Stimulated activated CD4-positive, alpha-beta T cell treated with anti-CD3 and anti-CD28 coated beads, Interleukin-2, amount 100 ng/mL, for 4 hours (primary cell): Measurements from ENCODE around the gene MAST2.
"Not testable (repeated sequence)": the region's sequence is repeated elsewhere in the genome, so short reads cannot be mapped to it uniquely, and the experiment has no call there.

Experiments used
- DNase-seq: peaks from one replicate; pipeline ENCODE4 v3.0.0-alpha.2; 2020; ENCODE audit warnings: low read depth

The MAST2 gene

GRCh38 chr1:45938029-45938428 is 134.6 kb downstream of the MAST2 start:
- DNase-seq = no peak

GRCh38 chr1:45942411-45942810 is 139.0 kb downstream of the MAST2 start:
- DNase-seq = no peak

GRCh38 chr1:45943185-45943584 is 139.8 kb downstream of the MAST2 start:
- no peak for DNase-seq

DNA sequence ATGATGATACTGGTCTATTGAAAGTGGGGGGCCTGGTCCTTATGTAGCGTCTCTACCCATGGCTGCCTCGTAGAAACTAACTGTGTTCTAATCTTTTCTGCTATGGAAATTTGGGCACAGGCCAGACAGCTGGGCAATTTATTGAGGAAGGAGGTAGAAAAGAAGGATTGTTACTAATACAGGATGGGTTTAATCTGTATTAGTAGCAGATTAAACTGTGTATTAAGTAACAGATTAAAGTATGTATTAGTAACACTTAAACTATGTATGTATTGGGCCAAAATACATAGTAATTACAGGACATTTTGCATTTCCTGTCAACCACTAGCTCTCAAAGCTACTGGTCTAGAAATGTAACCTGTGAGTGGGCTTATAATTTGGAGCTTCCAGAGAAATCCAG is 142.0 kb downstream of the MAST2 start:
- no peak for DNase-seq

- not testable (repeated sequence) for DNase-seq
Observed at GRCh38 chr1:45949462-45949861, 146.1 kb downstream of the MAST2 start.

DNA sequence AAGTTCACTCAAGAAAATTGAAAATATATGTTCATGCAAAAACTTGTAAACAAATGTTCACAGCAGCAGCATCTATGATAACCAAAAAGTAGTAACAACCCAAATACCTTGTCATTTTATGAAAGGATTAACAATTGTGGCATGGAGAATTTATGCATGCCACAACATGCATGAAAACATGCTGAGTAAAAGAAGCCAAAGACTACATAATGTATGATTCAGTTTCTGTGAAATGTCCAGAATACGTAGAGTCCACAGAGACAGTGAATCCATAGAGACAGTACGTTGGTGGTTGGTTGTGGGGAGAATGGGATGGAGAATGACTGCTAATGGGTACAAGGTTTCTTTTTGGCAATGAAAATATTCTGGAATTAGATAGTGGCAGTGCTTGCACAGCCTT is 148.7 kb downstream of the MAST2 start:
- no peak for DNase-seq

DNA sequence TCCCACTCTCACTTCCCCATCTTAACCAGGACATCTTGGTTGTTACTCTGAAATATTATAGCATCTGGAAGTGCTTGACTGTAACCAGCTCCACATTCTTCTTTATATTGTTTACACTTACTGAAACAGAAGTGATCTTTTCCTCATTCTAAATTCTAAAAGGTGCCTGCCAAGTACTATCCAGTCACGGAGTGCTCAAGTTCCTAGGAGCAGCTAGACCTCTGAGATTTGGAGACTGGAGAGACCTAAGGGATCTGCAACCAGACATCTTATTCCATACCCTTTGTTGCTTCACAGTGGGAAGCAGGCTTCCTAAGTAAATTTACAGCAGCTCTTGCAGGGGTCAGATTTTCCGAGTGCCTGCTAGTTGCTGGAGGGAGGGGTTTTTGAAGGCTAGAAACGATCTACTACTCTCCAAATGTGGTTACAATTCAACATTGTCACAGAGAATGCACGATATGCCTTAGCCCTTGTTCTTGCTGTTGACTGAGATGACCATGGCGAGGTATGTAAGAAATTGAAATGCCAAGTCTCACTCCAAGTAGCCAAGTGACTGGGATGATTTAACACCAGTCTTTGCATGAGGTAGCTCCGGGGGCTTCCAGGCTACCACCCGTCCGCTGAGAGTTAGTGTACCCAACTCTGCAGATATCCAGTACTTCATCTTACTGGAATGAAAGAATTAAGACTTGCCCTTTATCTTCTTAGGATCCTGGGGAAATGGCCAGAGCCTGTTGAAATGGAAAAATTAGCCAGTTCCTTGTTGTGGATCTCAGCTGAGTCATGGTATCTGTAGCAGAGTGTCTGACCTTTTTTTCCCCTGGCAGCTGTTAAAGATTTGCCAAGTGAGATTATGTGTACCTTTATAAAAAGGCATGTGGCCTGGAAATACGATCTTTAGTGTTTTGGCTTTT is 150.8 kb downstream of the MAST2 start:
- DNase-seq = no peak

GRCh38 chr1:45957684-45958083 is 154.3 kb downstream of the MAST2 start:
- no peak for DNase-seq

GRCh38 chr1:45958317-45958716 is 154.9 kb downstream of the MAST2 start:
- DNase-seq = no peak

DNA sequence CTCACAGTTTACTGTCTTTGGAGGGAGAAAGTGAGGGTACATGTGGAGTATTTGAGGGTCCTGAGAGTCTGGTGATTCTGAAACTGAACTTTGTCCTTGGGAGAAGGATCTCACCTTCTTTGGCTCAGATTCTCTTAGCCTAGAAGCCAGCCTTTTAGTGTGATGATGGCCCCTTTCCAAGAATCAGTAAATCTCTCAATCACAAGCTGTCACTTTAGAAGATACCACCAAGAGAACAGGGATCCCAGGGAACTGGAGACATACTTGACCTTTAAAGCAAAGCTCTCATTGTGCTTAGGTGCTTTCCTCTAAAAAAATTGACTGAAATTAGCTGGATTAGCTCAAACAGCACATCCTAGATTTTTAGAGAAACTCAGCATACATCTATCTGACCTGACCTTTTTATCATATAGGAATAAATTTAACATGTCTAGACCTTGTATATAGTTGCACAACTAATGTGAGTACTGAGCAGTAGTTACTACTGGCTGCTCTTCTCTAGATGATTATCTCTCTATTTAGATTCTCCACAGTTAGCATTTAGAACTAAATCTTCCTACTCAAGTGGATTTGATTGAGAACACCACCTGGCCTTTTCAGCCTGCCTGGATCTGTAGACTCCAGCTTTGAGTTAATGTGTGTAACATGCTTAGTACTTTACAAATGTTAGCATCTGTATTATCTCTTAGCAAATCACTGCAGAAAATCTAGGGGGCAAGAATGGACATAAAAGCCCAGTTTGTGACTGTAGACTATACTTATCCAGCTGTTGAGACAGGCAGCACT is 157.7 kb downstream of the MAST2 start:
- DNase-seq = no peak

GRCh38 chr1:45961936-45962335 is 158.5 kb downstream of the MAST2 start:
- DNase-seq = not testable (repeated sequence)

GRCh38 chr1:45968941-45969666 is 165.7 kb downstream of the MAST2 start:
- no peak for DNase-seq

- no peak for DNase-seq
Observed at GRCh38 chr1:45969866-45970265, 166.5 kb downstream of the MAST2 start.

GRCh38 chr1:45971335-45971734 is 167.9 kb downstream of the MAST2 start:
- no peak for DNase-seq

GRCh38 chr1:45971922-45972531 is 168.6 kb downstream of the MAST2 start:
- DNase-seq = no peak

DNA sequence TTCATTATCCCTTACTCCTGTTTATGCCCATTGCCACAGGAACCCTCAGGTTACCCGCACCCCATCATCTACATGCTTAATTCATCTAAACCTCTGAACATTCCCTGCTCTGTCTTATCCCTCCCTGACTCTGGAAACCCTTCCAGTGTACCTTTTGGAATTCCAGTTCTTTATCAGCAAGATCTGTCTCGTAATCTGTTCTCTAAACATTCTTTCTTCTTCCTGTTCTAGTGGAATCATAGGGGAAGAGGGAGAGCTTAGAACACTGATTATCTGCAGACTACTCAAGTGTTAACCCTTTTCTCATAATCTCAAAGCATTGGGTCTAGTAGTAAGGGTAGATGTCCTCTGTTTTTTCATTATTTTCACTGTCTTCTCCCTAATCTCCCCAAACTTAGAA is 169.2 kb downstream of the MAST2 start:
- DNase-seq = no peak

- no peak for DNase-seq
Observed at GRCh38 chr1:45973121-45973520, 169.7 kb downstream of the MAST2 start.

- no peak for DNase-seq
Observed at GRCh38 chr1:45974541-45975269, 171.3 kb downstream of the MAST2 start.

- DNase-seq = no peak
Observed at GRCh38 chr1:45976623-45977022, 173.2 kb downstream of the MAST2 start.

DNA sequence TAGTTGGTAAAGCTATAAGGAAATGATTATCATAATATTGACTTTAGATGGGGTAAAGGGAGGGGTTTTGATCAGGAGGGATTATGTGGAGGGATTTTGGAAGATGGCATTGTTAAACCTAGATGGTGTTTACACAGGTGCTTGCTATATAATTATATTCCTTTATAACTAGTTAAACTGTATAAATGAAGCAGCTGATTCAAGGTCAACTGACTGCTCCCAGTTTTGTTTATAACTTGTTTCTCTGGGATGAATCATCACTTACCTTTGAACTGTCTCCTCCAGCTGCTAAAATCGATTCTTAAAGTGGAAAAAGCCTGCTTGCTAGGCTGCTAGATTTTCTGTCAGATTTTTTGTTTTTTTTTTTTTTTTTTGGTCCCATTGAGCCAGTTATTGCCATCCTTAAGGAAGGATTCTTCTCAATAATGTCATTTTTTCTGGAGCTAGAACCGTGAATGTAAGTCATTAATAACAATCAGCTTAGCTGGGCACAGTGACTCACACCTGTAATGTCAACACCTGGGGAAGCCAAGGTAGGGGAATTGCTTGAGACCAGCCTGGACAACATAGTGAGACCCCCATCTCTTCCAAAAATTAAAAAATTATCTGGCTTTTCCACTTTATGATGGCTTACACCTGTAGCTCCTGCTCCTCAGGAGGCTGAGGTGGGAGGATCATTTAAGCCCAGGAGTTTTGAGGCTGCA is 175.8 kb downstream of the MAST2 start:
- DNase-seq = no peak

DNA sequence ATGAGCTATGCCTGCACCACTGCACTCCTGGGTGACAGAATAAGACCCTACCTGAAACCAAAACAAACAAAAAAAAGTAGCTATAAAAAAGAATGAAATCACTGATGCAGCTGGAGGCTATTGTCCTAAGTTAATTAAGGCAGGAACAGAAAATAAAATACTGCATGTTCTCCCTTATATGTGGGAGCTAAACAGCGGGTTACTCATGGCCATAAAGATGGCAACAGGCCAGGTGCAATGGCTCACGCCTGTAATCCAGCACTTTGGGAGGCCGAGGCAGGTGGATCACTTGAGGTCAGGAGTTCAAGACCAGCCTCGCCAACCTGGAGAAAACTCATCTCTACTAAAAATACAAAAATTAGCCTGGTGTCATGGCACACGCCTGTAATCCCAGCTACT is 176.4 kb downstream of the MAST2 start:
- DNase-seq = no peak
